HEK293 (cell line): ENCODE data around the gene TIMM13.
A peak's percentile ranks its signal among the peaks of the same experiment; 100 is the strongest.

Source experiments
- ELK4 ChIP-seq: IDR thresholded peaks from 2 replicates; pipeline ENCODE4 v1.6.1; 2011; ENCODE audit warnings: mild to moderate bottlenecking, low read depth, low read length, borderline replicate concordance
- GLIS2 ChIP-seq: fragments of 450-650 bp; formaldehyde crosslinking; IDR thresholded peaks from 2 replicates; pipeline ENCODE4 v1.5.1; 2016; ENCODE audit warnings: missing biosample characterization, missing genetic modification characterization
- KLF7 ChIP-seq: fragments of 450-650 bp; formaldehyde crosslinking; IDR thresholded peaks from 2 replicates; pipeline ENCODE4 v1.5.1; 2016; ENCODE audit warnings: missing biosample characterization, missing genetic modification characterization, borderline replicate concordance
- PRDM4 ChIP-seq: fragments of 450-650 bp; formaldehyde crosslinking; IDR thresholded peaks from 2 replicates; pipeline ENCODE4 v1.5.1; 2017; ENCODE audit warnings: missing biosample characterization, missing genetic modification characterization
- TRIM28 ChIP-seq: IDR thresholded peaks from 2 replicates; pipeline ENCODE4 v1.6.1; 2011; ENCODE audit warnings: low read length, control low read depth, borderline replicate concordance
- ZBTB49 ChIP-seq: fragments of 450-650 bp; formaldehyde crosslinking; IDR thresholded peaks from 2 replicates; pipeline ENCODE4 v1.5.1; 2016; ENCODE audit warnings: missing biosample characterization, missing genetic modification characterization, low read depth
- ZNF10 ChIP-seq: fragments of 450-650 bp; formaldehyde crosslinking; IDR thresholded peaks from 2 replicates; pipeline ENCODE4 v1.5.1; 2017; ENCODE audit warnings: missing biosample characterization, missing genetic modification characterization
- ZNF121 ChIP-seq: fragments of 450-650 bp; formaldehyde crosslinking; IDR thresholded peaks from 2 replicates; pipeline ENCODE4 v1.5.1; 2016; ENCODE audit warnings: missing biosample characterization, missing genetic modification characterization
- ZNF350 ChIP-seq: fragments of 450-650 bp; formaldehyde crosslinking; IDR thresholded peaks from 2 replicates; pipeline ENCODE4 v1.5.0; 2017; ENCODE audit warnings: missing biosample characterization, mild to moderate bottlenecking, missing genetic modification characterization
- ZNF423 ChIP-seq: fragments of 450-650 bp; formaldehyde crosslinking; IDR thresholded peaks from 2 replicates; pipeline ENCODE4 v1.5.1; 2016; ENCODE audit warnings: missing biosample characterization, missing genetic modification characterization
- ZNF473 ChIP-seq: fragments of 450-650 bp; formaldehyde crosslinking; IDR thresholded peaks from 2 replicates; pipeline ENCODE4 v1.5.1; 2017; ENCODE audit warnings: missing biosample characterization, missing genetic modification characterization
- ZNF510 ChIP-seq: fragments of 450-650 bp; formaldehyde crosslinking; IDR thresholded peaks from 2 replicates; pipeline ENCODE4 v1.5.1; 2018; ENCODE audit warnings: mild to moderate bottlenecking, missing genetic modification characterization, missing biosample characterization; ENCODE audit not compliant: insufficient replicate concordance
- ZNF514 ChIP-seq: fragments of 450-650 bp; formaldehyde crosslinking; IDR thresholded peaks from 2 replicates; pipeline ENCODE4 v1.5.1; 2016; ENCODE audit warnings: missing biosample characterization, missing genetic modification characterization
- ZNF629 ChIP-seq: fragments of 450-650 bp; formaldehyde crosslinking; IDR thresholded peaks from 2 replicates; pipeline ENCODE4 v1.5.1; 2017; ENCODE audit warnings: missing biosample characterization, missing genetic modification characterization
- ZSCAN16 ChIP-seq: fragments of 450-650 bp; formaldehyde crosslinking; IDR thresholded peaks from 2 replicates; pipeline ENCODE4 v1.5.1; 2016; ENCODE audit warnings: missing biosample characterization, missing genetic modification characterization
- TF ChIP-seq, protein P1 (sequence below): fragments of 450-650 bp; formaldehyde crosslinking; IDR thresholded peaks from 2 replicates; pipeline ENCODE4 v1.5.1; 2016; ENCODE audit warnings: missing biosample characterization, missing genetic modification characterization, low read depth
- TF ChIP-seq, protein P2 (sequence below): fragments of 450-650 bp; formaldehyde crosslinking; IDR thresholded peaks from 2 replicates; pipeline ENCODE4 v1.5.1; 2016; ENCODE audit warnings: missing biosample characterization, missing genetic modification characterization, borderline replicate concordance
- TF ChIP-seq, protein P3 (sequence below): fragments of 450-650 bp; formaldehyde crosslinking; IDR thresholded peaks from 2 replicates; pipeline ENCODE4 v1.5.1; 2016; ENCODE audit warnings: missing biosample characterization, missing genetic modification characterization
- TF ChIP-seq, protein P4 (sequence below): fragments of 450-650 bp; formaldehyde crosslinking; IDR thresholded peaks from 2 replicates; pipeline ENCODE4 v1.5.1; 2016; ENCODE audit warnings: missing biosample characterization, missing genetic modification characterization
- TF ChIP-seq, protein P5 (sequence below): fragments of 450-650 bp; formaldehyde crosslinking; IDR thresholded peaks from 2 replicates; pipeline ENCODE4 v1.5.1; 2016; ENCODE audit warnings: missing biosample characterization, missing genetic modification characterization

TIMM13 gene

GRCh38 chr19:2475018-2475701, 47.8 kb upstream of the TIMM13 start (continued):
- TF ChIP-seq ZNF473: no peak
- peak; percentile 8; the same call in 1 of the 2 replicates for TF ChIP-seq ZNF10 (tag by site-specific recombination)
- TF ChIP-seq, protein P1, sequence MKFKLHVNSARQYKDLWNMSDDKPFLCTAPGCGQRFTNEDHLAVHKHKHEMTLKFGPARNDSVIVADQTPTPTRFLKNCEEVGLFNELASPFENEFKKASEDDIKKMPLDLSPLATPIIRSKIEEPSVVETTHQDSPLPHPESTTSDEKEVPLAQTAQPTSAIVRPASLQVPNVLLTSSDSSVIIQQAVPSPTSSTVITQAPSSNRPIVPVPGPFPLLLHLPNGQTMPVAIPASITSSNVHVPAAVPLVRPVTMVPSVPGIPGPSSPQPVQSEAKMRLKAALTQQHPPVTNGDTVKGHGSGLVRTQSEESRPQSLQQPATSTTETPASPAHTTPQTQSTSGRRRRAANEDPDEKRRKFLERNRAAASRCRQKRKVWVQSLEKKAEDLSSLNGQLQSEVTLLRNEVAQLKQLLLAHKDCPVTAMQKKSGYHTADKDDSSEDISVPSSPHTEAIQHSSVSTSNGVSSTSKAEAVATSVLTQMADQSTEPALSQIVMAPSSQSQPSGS: 0 out of 2 replicates have a peak, but pooled peaks have one; percentile 2
- TF ChIP-seq TRIM28: no peak
- no peak for TF ChIP-seq ELK4
- TF ChIP-seq, protein P2, sequence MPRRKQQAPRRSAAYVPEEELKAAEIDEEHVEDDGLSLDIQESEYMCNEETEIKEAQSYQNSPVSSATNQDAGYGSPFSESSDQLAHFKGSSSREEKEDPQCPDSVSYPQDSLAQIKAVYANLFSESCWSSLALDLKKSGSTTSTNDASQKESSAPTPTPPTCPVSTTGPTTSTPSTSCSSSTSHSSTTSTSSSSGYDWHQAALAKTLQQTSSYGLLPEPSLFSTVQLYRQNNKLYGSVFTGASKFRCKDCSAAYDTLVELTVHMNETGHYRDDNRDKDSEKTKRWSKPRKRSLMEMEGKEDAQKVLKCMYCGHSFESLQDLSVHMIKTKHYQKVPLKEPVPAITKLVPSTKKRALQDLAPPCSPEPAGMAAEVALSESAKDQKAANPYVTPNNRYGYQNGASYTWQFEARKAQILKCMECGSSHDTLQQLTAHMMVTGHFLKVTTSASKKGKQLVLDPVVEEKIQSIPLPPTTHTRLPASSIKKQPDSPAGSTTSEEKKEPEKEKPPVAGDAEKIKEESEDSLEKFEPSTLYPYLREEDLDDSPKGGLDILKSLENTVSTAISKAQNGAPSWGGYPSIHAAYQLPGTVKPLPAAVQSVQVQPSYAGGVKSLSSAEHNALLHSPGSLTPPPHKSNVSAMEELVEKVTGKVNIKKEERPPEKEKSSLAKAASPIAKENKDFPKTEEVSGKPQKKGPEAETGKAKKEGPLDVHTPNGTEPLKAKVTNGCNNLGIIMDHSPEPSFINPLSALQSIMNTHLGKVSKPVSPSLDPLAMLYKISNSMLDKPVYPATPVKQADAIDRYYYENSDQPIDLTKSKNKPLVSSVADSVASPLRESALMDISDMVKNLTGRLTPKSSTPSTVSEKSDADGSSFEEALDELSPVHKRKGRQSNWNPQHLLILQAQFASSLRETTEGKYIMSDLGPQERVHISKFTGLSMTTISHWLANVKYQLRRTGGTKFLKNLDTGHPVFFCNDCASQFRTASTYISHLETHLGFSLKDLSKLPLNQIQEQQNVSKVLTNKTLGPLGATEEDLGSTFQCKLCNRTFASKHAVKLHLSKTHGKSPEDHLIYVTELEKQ: peak; percentile 48; the same call in 1 of the 2 replicates
- peak; percentile 53; the same call in 1 of the 2 replicates for TF ChIP-seq GLIS2
- peak; percentile 97 for TF ChIP-seq ZSCAN16 (tag by site-specific recombination)
- no peak for TF ChIP-seq ZNF514
- TF ChIP-seq, protein P3, sequence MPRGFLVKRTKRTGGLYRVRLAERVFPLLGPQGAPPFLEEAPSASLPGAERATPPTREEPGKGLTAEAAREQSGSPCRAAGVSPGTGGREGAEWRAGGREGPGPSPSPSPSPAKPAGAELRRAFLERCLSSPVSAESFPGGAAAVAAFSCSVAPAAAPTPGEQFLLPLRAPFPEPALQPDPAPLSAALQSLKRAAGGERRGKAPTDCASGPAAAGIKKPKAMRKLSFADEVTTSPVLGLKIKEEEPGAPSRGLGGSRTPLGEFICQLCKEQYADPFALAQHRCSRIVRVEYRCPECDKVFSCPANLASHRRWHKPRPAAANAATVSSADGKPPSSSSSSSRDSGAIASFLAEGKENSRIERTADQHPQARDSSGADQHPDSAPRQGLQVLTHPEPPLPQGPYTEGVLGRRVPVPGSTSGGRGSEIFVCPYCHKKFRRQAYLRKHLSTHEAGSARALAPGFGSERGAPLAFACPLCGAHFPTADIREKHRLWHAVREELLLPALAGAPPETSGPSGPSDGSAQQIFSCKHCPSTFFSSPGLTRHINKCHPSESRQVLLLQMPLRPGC (tag by site-specific recombination): peak; percentile 68; the same call in 1 of the 2 replicates
- TF ChIP-seq KLF7 (tag by site-specific recombination): peak; percentile 73
- TF ChIP-seq, protein P4, sequence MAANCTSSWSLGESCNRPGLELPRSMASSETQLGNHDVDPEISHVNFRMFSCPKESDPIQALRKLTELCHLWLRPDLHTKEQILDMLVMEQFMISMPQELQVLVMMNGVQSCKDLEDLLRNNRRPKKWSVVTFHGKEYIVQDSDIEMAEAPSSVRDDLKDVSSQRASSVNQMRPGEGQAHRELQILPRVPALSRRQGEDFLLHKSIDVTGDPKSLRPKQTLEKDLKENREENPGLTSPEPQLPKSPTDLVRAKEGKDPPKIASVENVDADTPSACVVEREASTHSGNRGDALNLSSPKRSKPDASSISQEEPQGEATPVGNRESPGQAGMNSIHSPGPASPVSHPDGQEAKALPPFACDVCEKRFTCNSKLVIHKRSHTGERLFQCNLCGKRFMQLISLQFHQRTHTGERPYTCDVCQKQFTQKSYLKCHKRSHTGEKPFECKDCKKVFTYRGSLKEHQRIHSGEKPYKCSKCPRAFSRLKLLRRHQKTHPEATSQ (tag by site-specific recombination): peak; percentile 91; the same call in 1 of the 2 replicates
- peak; percentile 38; the same call in 1 of the 2 replicates for TF ChIP-seq PRDM4 (tag by site-specific recombination)
- TF ChIP-seq ZNF350 (tag by site-specific recombination): no peak
- TF ChIP-seq ZNF423 (tag by site-specific recombination): peak; percentile 39; the same call in 1 of the 2 replicates
- TF ChIP-seq ZBTB49 (tag by site-specific recombination): no peak
- TF ChIP-seq, protein P5, sequence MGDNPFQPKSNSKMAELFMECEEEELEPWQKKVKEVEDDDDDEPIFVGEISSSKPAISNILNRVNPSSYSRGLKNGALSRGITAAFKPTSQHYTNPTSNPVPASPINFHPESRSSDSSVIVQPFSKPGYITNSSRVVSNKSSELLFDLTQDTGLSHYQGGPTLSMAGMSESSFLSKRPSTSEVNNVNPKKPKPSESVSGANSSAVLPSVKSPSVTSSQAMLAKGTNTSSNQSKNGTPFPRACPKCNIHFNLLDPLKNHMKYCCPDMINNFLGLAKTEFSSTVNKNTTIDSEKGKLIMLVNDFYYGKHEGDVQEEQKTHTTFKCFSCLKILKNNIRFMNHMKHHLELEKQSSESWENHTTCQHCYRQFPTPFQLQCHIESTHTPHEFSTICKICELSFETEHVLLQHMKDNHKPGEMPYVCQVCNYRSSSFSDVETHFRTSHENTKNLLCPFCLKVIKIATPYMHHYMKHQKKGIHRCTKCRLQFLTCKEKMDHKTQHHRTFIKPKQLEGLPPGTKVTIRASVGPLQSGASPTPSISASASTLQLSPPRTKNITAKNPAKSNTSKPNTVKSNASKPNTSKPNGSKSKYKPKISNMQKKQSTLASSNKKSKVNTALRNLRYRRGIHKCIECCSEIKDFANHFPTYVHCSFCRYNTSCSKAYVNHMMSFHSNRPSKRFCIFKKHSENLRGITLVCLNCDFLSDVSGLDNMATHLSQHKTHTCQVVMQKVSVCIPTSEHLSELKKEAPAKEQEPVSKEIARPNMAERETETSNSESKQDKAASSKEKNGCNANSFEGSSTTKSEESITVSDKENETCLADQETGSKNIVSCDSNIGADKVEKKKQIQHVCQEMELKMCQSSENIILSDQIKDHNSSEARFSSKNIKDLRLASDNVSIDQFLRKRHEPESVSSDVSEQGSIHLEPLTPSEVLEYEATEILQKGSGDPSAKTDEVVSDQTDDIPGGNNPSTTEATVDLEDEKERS (tag by site-specific recombination): peak; percentile 94
- peak; percentile 52 for TF ChIP-seq ZNF629
- TF ChIP-seq ZNF510: no peak
- peak; percentile 69 for TF ChIP-seq ZNF121 (tag by site-specific recombination)
